Measurements from ENCODE around the gene NOX4. TPM values are rescaled to one million over a fixed set of nuclear protein-coding genes. Genes with fewer than 3 reads are reported as not detected.

Gene NOX4
- total and polyA plus RNA-seq, 2 of the 8 experiments (the other 6 are each of a cell fraction or from before 2014, with no cell fraction given) = 2.0 to 2.3 TPM

- TF ChIP-seq KDM5A (IDR thresholded peaks at IDR 0.05; ENCODE audit: low read length) (no peak), EP300 (IDR thresholded peaks at IDR 0.05; ENCODE audit: borderline replicate concordance in 1 of 2, low read depth in 2 of 2, low read length in 2 of 2) (no peak), KDM4A (IDR thresholded peaks at IDR 0.05; ENCODE audit: low read depth, low read length, severe bottlenecking) (no peak)
Observed at GRCh38 chr11:89503422-89503821, 12.2 kb upstream of the NOX4 start (continued).

Data from H1 (cell line).